Osteoblast (primary cell): Measurements from ENCODE around the gene HAS3. TPM values are rescaled to one million over a fixed set of nuclear protein-coding genes. Genes with fewer than 3 reads are reported as not detected.

Source experiments
- DNase-seq: peaks from one replicate; pipeline ENCODE4 v3.0.0; 2011; ENCODE audit warnings: low spot score, mixed read lengths; ENCODE audit not compliant: insufficient read length; ENCODE audit errors: missing footprints
- H2AFZ ChIP-seq: 2 replicates; pipeline ENCODE4 v1.6.0; 2011; ENCODE audit warnings: mild to moderate bottlenecking, low read length
- H3K27ac ChIP-seq: 2 replicates; pipeline ENCODE4 v1.5.1; 2011; ENCODE audit warnings: mild to moderate bottlenecking, low read depth, low read length, moderate library complexity
- H3K27me3 ChIP-seq: 2 replicates; pipeline ENCODE4 v1.6.0; 2012; ENCODE audit warnings: mild to moderate bottlenecking, control low read depth, inconsistent platforms, low read length, moderate library complexity; ENCODE audit not compliant: insufficient read depth
- H3K36me3 ChIP-seq: 2 replicates; pipeline ENCODE4 v1.5.1; 2011; ENCODE audit warnings: mild to moderate bottlenecking, low read length, control low read depth, moderate library complexity; ENCODE audit not compliant: insufficient read depth
- H3K4me1 ChIP-seq: 2 replicates; pipeline ENCODE4 v1.5.1; 2011; ENCODE audit warnings: mild to moderate bottlenecking, low read length, control low read depth, moderate library complexity; ENCODE audit not compliant: insufficient read depth
- H3K4me2 ChIP-seq: 2 replicates; pipeline ENCODE4 v1.6.0; 2011; ENCODE audit warnings: mild to moderate bottlenecking, low read length; ENCODE audit not compliant: insufficient read depth
- H3K4me3 ChIP-seq: fragments of 200-600 bp; sonication (generic); 3 replicates; pipeline ENCODE4 v1.5.1; 2012; ENCODE audit warnings: mild to moderate bottlenecking, low read length, inconsistent platforms; ENCODE audit not compliant: insufficient read depth
- H3K79me2 ChIP-seq: 2 replicates; pipeline ENCODE4 v1.6.0; 2012; ENCODE audit warnings: mild to moderate bottlenecking, low read length, control low read depth, inconsistent platforms; ENCODE audit not compliant: insufficient read depth
- H3K9me3 ChIP-seq: 2 replicates; pipeline ENCODE4 v1.5.1; 2011; ENCODE audit warnings: low read depth, low read length, control low read depth
- H4K20me1 ChIP-seq: 2 replicates; pipeline ENCODE4 v1.6.0; 2012; ENCODE audit warnings: mild to moderate bottlenecking, low read length, control low read depth; ENCODE audit not compliant: insufficient read depth
- total RNA-seq: library from RNA; depleted of rRNA; stranded (reverse); fragments of >200 nt; gene quantifications from 2 replicates; pipeline ENCODE4 v1.2.3, GENCODE V29; 2012
- TF ChIP-seq, protein P1 (sequence below): IDR thresholded peaks from 2 replicates; pipeline ENCODE4 v1.5.1; 2011; ENCODE audit warnings: mild to moderate bottlenecking, low read depth, low read length, moderate library complexity; ENCODE audit errors: extremely low read depth

Gene HAS3
- total RNA-seq, 1 donor: 1.4 TPM

DNA sequence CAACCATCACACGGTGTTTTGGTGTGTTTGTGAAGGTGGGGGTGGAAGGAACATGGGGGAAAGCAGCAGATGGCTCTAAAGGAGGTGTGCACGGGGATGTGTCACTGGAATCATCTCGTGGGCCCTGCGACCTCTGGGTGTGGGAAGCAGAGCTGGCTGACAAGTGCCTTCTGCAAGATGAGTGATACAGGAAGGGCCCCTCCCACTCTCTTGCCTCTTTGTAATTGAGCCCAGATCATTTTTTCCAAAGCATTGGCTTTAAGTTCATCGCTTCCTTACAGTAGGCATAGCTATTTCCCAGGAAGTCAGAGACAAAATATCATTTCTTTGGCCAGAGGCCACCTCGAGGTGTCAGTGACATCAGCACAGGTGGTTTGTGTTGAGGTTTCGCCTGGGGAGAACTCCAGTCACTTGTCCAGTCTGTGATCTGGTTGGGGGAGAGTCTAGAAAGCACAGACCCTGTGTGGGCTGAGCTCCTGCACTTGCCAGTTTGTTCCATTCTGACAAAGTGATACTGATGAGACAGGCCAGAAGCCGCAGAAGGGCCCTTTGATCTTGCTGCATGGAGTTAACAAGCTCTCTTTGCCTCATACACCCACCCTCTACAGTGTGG lies 60.9 kb downstream of the HAS3 start:
- Histone ChIP-seq H3K36me3 (peaks cover 54% of the 10 kb centered on the region), H3K9me3 (no peaks in the 10 kb centered on the region), H4K20me1 (no peaks in the 10 kb centered on the region), H3K27me3 (no peaks in the 10 kb centered on the region), H2AFZ (no peak overlapping the region), H3K27ac (peak overlapping the region; percentile 78), H3K4me1 (peaks cover 29% of the 10 kb centered on the region), H3K4me2 (peak overlapping the region; percentile 49), H3K79me2 (no peaks in the 10 kb centered on the region), H3K4me3 (peak overlapping the region; percentile 0)
- TF ChIP-seq, protein P1, sequence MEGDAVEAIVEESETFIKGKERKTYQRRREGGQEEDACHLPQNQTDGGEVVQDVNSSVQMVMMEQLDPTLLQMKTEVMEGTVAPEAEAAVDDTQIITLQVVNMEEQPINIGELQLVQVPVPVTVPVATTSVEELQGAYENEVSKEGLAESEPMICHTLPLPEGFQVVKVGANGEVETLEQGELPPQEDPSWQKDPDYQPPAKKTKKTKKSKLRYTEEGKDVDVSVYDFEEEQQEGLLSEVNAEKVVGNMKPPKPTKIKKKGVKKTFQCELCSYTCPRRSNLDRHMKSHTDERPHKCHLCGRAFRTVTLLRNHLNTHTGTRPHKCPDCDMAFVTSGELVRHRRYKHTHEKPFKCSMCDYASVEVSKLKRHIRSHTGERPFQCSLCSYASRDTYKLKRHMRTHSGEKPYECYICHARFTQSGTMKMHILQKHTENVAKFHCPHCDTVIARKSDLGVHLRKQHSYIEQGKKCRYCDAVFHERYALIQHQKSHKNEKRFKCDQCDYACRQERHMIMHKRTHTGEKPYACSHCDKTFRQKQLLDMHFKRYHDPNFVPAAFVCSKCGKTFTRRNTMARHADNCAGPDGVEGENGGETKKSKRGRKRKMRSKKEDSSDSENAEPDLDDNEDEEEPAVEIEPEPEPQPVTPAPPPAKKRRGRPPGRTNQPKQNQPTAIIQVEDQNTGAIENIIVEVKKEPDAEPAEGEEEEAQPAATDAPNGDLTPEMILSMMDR: no peak
- DNase-seq: peak; percentile 92

DNA sequence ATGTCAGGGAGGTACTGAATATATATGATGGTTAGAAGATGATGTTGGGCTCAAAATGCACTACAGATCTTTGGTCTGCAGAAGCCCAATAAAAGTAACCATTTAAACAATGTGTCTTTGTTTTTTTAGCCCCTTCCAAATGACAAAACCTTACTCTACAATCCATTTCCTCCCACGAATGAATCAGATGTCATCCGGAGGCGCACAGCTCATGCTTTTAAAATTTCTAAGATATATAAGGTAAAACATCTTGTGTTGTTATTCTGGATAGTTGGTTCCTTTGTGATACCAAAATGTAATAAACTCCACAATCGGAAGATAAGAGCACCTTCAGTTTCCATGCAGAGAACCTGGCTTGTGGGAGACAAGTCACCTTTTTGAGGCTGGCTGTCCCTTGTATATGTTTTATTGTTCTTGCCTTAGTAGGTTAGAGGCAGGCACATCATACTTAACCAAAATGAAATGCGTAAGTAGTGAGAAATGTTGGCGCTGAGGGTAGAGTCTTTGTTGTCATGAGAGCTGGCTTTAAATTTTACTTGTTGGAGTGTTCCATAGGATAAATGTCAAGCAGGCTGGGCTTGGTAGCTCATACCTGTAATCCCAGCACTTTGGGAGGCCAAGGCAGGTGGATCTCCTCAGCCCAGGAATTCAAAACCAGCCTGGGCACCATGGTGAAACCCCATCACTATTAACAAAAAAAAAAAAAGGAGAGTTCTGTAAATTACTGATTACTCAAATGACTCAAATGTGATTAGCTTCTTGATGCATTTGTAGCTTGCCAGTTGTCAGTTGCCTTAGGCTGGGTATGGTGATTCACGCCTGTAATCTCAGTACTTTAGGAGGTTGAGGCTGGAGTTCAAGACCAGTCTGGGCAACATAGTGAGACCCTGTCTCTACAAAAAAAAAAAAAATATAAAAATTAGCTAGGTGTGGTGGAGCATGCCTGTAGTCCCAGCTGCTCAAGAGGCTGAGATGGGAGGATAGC lies 61.8 kb downstream of the HAS3 start:
- TF ChIP-seq, protein P1: no peak
- peak overlapping the region; percentile 41 for H3K4me3 ChIP-seq
- H3K36me3 ChIP-seq: peaks cover 49% of the 10 kb centered on the region
- H3K4me1 ChIP-seq: peaks cover 34% of the 10 kb centered on the region
- H3K4me2 ChIP-seq: peak overlapping the region; percentile 49
- H3K27me3 ChIP-seq: no peaks in the 10 kb centered on the region
- DNase-seq: peak; percentile 31
- H3K27ac ChIP-seq: peak overlapping the region; percentile 78
- no peaks in the 10 kb centered on the region for H3K79me2 ChIP-seq
- H2AFZ ChIP-seq: no peak overlapping the region
- H4K20me1 ChIP-seq: no peaks in the 10 kb centered on the region
- H3K9me3 ChIP-seq: no peaks in the 10 kb centered on the region

Other genes starting within 250 kb of the HAS3 start
- 48.0 and 52.1 TPM in 2 replicates for gene CHTF8, start 26.9 kb downstream of the HAS3 start, total RNA-seq
- gene UTP4, start 27.0 kb downstream of the HAS3 start, total RNA-seq: 17.4 and 18.0 TPM in 2 replicates
- 35.5 and 38.6 TPM in 2 replicates for gene SNTB2, start 81.5 kb downstream of the HAS3 start, total RNA-seq
- gene VPS4A, start 205.7 kb downstream of the HAS3 start, total RNA-seq: 31.8 and 32.6 TPM in 2 replicates
- 11.2 and 13.0 TPM in 2 replicates for gene PDF, start 224.9 kb downstream of the HAS3 start, total RNA-seq
- gene COG8, start 233.9 kb downstream of the HAS3 start, total RNA-seq: 34.0 and 38.6 TPM in 2 replicates
- gene NIP7, start 234.1 kb downstream of the HAS3 start, total RNA-seq: 20.6 and 22.8 TPM in 2 replicates
- 0.29 and 0.72 TPM in 2 replicates for gene TMED6, start 246.1 kb downstream of the HAS3 start, total RNA-seq